Mesendoderm (in vitro differentiated cells): ENCODE measurements around the gene MAT1A.

Source experiments
- DNase-seq: peaks from one replicate; pipeline ENCODE4 v3.0.0; 2013
- H2AK5ac ChIP-seq: 2 replicates; pipeline ENCODE4 v1.6.1; 2013; ENCODE audit warnings: low read length, inconsistent platforms
- H2BK120ac ChIP-seq: 2 replicates; pipeline ENCODE4 v1.6.1; 2013; ENCODE audit warnings: low read depth, mild to moderate bottlenecking, low read length, moderate library complexity, mixed read lengths
- H2BK15ac ChIP-seq: replicated peaks from 2 replicates; pipeline ENCODE4 v1.6.1; 2013; ENCODE audit warnings: low read depth, mild to moderate bottlenecking, moderate library complexity
- H2BK5ac ChIP-seq: 2 replicates; pipeline ENCODE4 v1.6.1; 2013; ENCODE audit warnings: low read length, inconsistent platforms
- H3K18ac ChIP-seq: 2 replicates; pipeline ENCODE4 v1.6.1; 2013; ENCODE audit warnings: mild to moderate bottlenecking, low read length, mixed read lengths
- H3K23ac ChIP-seq: one replicate; pipeline ENCODE4 v1.6.1; 2013; ENCODE audit warnings: low read length
- H3K27ac ChIP-seq: 2 replicates; pipeline ENCODE4 v1.5.1; 2013; ENCODE audit warnings: low read depth, mild to moderate bottlenecking, inconsistent platforms, low read length, moderate library complexity
- H3K27me3 ChIP-seq: 2 replicates; pipeline ENCODE4 v1.6.1; 2013; ENCODE audit warnings: low read length, control low read depth, mild to moderate bottlenecking, inconsistent platforms; ENCODE audit not compliant: insufficient read depth, poor library complexity
- H3K36me3 ChIP-seq: 2 replicates; pipeline ENCODE4 v1.6.1; 2013; ENCODE audit warnings: low read length, inconsistent platforms; ENCODE audit not compliant: control insufficient read depth, insufficient read depth
- H3K4ac ChIP-seq: one replicate; pipeline ENCODE4 v1.6.1; 2013; ENCODE audit warnings: low read depth, mild to moderate bottlenecking, low read length, moderate library complexity
- H3K4me1 ChIP-seq: 2 replicates; pipeline ENCODE4 v1.6.1; 2013; ENCODE audit warnings: low read depth, low read length, inconsistent platforms; ENCODE audit not compliant: control insufficient read depth
- H3K4me2 ChIP-seq: 2 replicates; pipeline ENCODE4 v1.6.1; 2013; ENCODE audit warnings: low read length
- H3K4me3 ChIP-seq: 2 replicates; pipeline ENCODE4 v1.5.1; 2013; ENCODE audit warnings: mild to moderate bottlenecking, low read length
- H3K56ac ChIP-seq: one replicate; pipeline ENCODE4 v1.6.1; 2013; ENCODE audit warnings: low read length
- H3K79me1 ChIP-seq: 2 replicates; pipeline ENCODE4 v1.6.1; 2013; ENCODE audit warnings: low read length, inconsistent platforms
- H3K79me2 ChIP-seq: 2 replicates; pipeline ENCODE4 v1.6.1; 2013; ENCODE audit warnings: mild to moderate bottlenecking, low read length; ENCODE audit not compliant: control insufficient read depth, insufficient read depth
- H3K9ac ChIP-seq: 2 replicates; pipeline ENCODE4 v1.6.1; 2013; ENCODE audit warnings: low read length, inconsistent platforms
- H4K5ac ChIP-seq: one replicate; pipeline ENCODE4 v1.6.1; 2013; ENCODE audit warnings: low read length
- H4K8ac ChIP-seq: one replicate; pipeline ENCODE4 v1.6.1; 2013; ENCODE audit warnings: low read depth, mild to moderate bottlenecking, control low read depth, low read length, moderate library complexity
- WGBS: extraction: QIAGEN DNeasy Blood & Tissue Kit; methylation state at CpG from one replicate; pipeline ENCODE4 v1.1.7; 2013; ENCODE audit warnings: low lambda C conversion rate, missing lambda C conversion rate; ENCODE audit not compliant: insufficient coverage; ENCODE audit errors: extremely low coverage; 5-methylcytosine and 5-hydroxymethylcytosine counted together

MAT1A gene

DNA sequence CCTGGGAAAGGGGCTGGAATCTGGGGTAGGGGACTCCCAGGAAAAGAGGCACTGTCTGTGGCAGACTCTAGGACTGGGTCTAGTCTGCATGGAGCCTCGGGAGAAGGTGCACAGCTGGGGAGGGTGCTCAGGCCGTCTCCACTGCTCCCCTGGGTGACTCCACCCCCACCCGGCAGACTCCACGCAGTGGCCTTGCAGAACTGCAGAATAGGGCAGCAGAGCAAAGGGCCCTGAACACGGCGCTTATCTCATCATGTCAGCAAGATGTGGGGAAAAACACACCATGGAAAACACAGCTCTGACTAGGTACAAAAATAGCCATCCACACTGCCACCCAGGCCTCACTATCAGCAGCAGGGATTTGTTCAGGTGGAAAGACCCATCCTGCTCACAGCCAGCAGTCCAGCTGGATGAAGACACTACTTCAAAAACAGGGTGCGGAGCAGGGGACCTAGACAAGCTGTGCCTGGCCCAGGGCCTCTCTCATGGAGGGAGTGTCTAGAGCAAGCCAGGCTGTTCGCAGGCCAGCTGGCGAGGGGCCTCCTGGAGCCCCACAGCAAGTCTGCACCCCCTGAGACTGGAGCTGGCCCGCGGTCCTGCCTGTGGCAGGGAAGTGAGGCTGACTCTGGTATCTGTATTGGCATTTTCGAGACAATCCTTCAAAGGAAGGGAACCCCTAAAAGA, 11.7 kb downstream of the MAT1A start:
- H4K8ac ChIP-seq, result no peak overlapping the region
- no peak overlapping the region for H3K23ac ChIP-seq
- H3K18ac ChIP-seq, result no peak overlapping the region
- no peaks in the 10 kb centered on the region for H3K79me1 ChIP-seq
- no peaks in the 10 kb centered on the region for H3K36me3 ChIP-seq
- H3K9ac ChIP-seq, result no peak overlapping the region
- DNase-seq, result no peak
- H2BK120ac ChIP-seq, result no peak overlapping the region
- no peak overlapping the region for H3K4me2 ChIP-seq
- H3K27me3 ChIP-seq, result no peaks in the 10 kb centered on the region
- H3K4me1 ChIP-seq, result no peaks in the 10 kb centered on the region
- no peaks in the 10 kb centered on the region for H3K79me2 ChIP-seq
- H3K56ac ChIP-seq, result no peak overlapping the region
- no peak overlapping the region for H4K5ac ChIP-seq
- H3K27ac ChIP-seq, result no peak overlapping the region
- no peak overlapping the region for H2AK5ac ChIP-seq
- no peak overlapping the region for H3K4me3 ChIP-seq
- H2BK5ac ChIP-seq, result no peak overlapping the region
- H2BK15ac ChIP-seq, result no peak overlapping the region
- H3K4ac ChIP-seq, result no peak overlapping the region
- no CpG with 5 or more reads among the region's 12 CpGs for WGBS

DNA sequence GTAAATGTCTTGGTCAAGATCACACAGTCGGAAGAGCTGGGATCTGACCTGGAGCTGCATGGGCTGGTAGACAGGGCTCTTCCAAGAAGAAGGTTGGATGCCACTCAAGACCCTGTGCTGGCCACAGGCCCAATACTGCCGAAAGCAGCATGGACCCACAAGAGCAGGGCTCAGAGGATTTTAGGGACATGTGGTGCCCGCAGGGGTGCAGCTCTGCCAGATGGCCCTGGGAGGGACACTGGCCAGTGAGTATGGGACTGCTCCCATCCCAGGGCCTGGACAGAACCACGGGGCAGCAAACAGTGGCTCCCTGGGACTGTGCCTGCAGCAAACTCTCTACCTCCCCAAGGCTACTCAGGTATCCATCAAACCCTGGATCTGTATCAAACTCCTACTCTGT, 12.4 kb downstream of the MAT1A start:
- H3K4me1 ChIP-seq, result no peaks in the 10 kb centered on the region
- H3K18ac ChIP-seq, result no peak overlapping the region
- H2BK120ac ChIP-seq, result no peak overlapping the region
- H3K9ac ChIP-seq, result no peak overlapping the region
- H3K36me3 ChIP-seq, result no peaks in the 10 kb centered on the region
- no peak overlapping the region for H3K56ac ChIP-seq
- H2BK15ac ChIP-seq, result no peak overlapping the region
- no peak overlapping the region for H4K5ac ChIP-seq
- H2BK5ac ChIP-seq, result no peak overlapping the region
- no peaks in the 10 kb centered on the region for H3K27me3 ChIP-seq
- H3K4me2 ChIP-seq, result no peak overlapping the region
- no CpG with 5 or more reads among the region's 4 CpGs for WGBS
- H3K79me2 ChIP-seq, result no peaks in the 10 kb centered on the region
- H3K23ac ChIP-seq, result no peak overlapping the region
- no peak overlapping the region for H3K4me3 ChIP-seq
- H3K27ac ChIP-seq, result no peak overlapping the region
- no peak overlapping the region for H3K4ac ChIP-seq
- H2AK5ac ChIP-seq, result no peak overlapping the region
- H3K79me1 ChIP-seq, result no peaks in the 10 kb centered on the region
- DNase-seq, result no peak
- no peak overlapping the region for H4K8ac ChIP-seq

DNA sequence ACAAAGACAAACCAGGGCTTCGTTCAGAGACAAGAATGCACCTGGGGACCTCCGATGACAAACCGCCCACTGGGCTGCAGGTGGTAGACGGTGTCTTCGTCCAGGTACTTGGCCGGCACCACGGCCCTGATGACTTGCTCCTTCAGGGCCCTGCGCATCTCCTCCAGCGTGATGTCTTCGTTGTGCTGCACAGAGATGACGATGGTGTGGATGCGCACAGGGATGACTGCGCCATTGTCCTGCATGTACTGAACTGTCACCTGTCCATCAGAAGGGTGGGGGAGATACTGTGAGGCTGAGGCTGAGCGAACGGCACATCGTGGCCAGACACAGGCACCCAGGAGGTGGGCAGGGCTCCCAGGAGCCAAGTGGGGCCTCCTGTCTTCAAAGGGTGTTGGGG, 13.1 kb downstream of the MAT1A start:
- H3K27me3 ChIP-seq, result no peaks in the 10 kb centered on the region

DNA sequence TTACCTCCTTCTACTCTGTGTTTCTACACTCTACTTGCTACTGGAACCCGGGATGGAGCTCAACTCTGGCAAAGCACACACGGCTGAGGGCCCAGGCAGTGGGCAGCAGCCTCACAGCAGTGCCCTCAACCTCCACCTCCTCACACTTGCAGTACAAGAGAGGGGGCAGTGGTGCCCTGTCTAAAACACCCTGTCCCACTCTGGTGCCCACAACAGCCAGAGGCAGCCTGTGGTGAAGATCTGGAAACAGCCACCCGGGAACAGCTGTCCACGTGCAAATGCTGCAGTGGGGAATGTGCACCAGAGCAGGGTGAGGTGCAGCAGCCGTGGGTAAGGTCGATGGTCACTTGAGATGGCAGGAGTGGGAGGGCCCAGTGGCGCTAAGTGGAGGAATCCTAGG, 13.7 kb downstream of the MAT1A start:
- no CpG with 5 or more reads among the region's 7 CpGs for WGBS
- H3K23ac ChIP-seq, result no peak overlapping the region
- H3K27me3 ChIP-seq, result no peaks in the 10 kb centered on the region

More for the DNA sequence above, 13.1 kb downstream of the MAT1A start:
- no peak overlapping the region for H3K56ac ChIP-seq
- H3K79me1 ChIP-seq, result no peaks in the 10 kb centered on the region
- H3K4me2 ChIP-seq, result no peak overlapping the region
- H3K23ac ChIP-seq, result no peak overlapping the region
- H2BK5ac ChIP-seq, result no peak overlapping the region
- WGBS, result no CpG with 5 or more reads among the region's 16 CpGs
- H3K4me1 ChIP-seq, result no peaks in the 10 kb centered on the region
- H2BK120ac ChIP-seq, result no peak overlapping the region
- H2BK15ac ChIP-seq, result no peak overlapping the region
- H3K9ac ChIP-seq, result no peak overlapping the region
- H3K79me2 ChIP-seq, result no peaks in the 10 kb centered on the region
- H3K18ac ChIP-seq, result no peak overlapping the region
- H4K8ac ChIP-seq, result no peak overlapping the region
- no peak overlapping the region for H4K5ac ChIP-seq
- H2AK5ac ChIP-seq, result no peak overlapping the region
- H3K4me3 ChIP-seq, result no peak overlapping the region
- H3K27ac ChIP-seq, result no peak overlapping the region
- no peak for DNase-seq
- no peak overlapping the region for H3K4ac ChIP-seq
- H3K36me3 ChIP-seq, result no peaks in the 10 kb centered on the region

DNA sequence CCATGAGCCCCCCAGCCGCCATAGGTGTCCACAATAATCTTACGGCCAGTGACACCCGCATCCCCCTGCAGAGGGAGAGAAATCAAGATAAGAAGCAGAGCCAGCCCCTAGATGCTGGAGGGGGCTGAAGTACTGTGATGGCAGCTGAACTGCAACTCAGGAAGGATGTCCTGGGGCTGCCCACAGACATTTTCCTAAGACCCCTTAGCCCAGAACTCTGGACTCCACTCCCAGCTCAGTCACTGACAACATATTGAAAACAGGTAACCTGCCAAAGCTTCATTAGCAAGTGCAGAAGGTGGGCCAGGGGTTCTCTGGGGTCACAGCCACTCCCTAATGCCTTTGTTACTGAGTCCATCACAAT, 14.3 kb downstream of the MAT1A start:
- H3K4me2 ChIP-seq, result no peak overlapping the region
- no peaks in the 10 kb centered on the region for H3K27me3 ChIP-seq
- no peak overlapping the region for H2BK120ac ChIP-seq
- H3K56ac ChIP-seq, result no peak overlapping the region
- H3K9ac ChIP-seq, result no peak overlapping the region
- no peak overlapping the region for H3K18ac ChIP-seq
- H3K79me2 ChIP-seq, result no peaks in the 10 kb centered on the region
- no peak overlapping the region for H4K5ac ChIP-seq
- no peak overlapping the region for H3K4me3 ChIP-seq
- no peak overlapping the region for H3K27ac ChIP-seq
- H3K36me3 ChIP-seq, result no peaks in the 10 kb centered on the region
- H3K4me1 ChIP-seq, result no peaks in the 10 kb centered on the region
- H3K79me1 ChIP-seq, result no peaks in the 10 kb centered on the region
- no peak for DNase-seq
- H2BK15ac ChIP-seq, result no peak overlapping the region
- H2BK5ac ChIP-seq, result no peak overlapping the region
- H2AK5ac ChIP-seq, result no peak overlapping the region
- WGBS, result no CpG with 5 or more reads among the region's 3 CpGs
- H3K23ac ChIP-seq, result no peak overlapping the region
- no peak overlapping the region for H4K8ac ChIP-seq
- H3K4ac ChIP-seq, result no peak overlapping the region

More for the DNA sequence above, 13.7 kb downstream of the MAT1A start:
- H4K5ac ChIP-seq, result no peak overlapping the region
- H3K4me2 ChIP-seq, result no peak overlapping the region
- H2BK15ac ChIP-seq, result no peak overlapping the region
- no peak overlapping the region for H3K27ac ChIP-seq
- no peak overlapping the region for H3K18ac ChIP-seq
- H3K4ac ChIP-seq, result no peak overlapping the region
- H2BK5ac ChIP-seq, result no peak overlapping the region
- H3K79me2 ChIP-seq, result no peaks in the 10 kb centered on the region
- no peak overlapping the region for H4K8ac ChIP-seq
- H3K79me1 ChIP-seq, result no peaks in the 10 kb centered on the region
- DNase-seq, result no peak
- H3K4me3 ChIP-seq, result no peak overlapping the region
- no peak overlapping the region for H3K56ac ChIP-seq
- no peak overlapping the region for H2AK5ac ChIP-seq
- H3K9ac ChIP-seq, result no peak overlapping the region
- no peaks in the 10 kb centered on the region for H3K36me3 ChIP-seq
- no peaks in the 10 kb centered on the region for H3K4me1 ChIP-seq
- H2BK120ac ChIP-seq, result no peak overlapping the region
